GM18858 (cell line): ENCODE data around the gene POFUT2.

ENCODE experiments used
- ATAC-seq: cut with Tn5 transposase; IDR thresholded peaks from one replicate; pipeline ENCODE4 v1.9.1; 2021; ENCODE audit not compliant: unreplicated experiment

The POFUT2 gene

DNA sequence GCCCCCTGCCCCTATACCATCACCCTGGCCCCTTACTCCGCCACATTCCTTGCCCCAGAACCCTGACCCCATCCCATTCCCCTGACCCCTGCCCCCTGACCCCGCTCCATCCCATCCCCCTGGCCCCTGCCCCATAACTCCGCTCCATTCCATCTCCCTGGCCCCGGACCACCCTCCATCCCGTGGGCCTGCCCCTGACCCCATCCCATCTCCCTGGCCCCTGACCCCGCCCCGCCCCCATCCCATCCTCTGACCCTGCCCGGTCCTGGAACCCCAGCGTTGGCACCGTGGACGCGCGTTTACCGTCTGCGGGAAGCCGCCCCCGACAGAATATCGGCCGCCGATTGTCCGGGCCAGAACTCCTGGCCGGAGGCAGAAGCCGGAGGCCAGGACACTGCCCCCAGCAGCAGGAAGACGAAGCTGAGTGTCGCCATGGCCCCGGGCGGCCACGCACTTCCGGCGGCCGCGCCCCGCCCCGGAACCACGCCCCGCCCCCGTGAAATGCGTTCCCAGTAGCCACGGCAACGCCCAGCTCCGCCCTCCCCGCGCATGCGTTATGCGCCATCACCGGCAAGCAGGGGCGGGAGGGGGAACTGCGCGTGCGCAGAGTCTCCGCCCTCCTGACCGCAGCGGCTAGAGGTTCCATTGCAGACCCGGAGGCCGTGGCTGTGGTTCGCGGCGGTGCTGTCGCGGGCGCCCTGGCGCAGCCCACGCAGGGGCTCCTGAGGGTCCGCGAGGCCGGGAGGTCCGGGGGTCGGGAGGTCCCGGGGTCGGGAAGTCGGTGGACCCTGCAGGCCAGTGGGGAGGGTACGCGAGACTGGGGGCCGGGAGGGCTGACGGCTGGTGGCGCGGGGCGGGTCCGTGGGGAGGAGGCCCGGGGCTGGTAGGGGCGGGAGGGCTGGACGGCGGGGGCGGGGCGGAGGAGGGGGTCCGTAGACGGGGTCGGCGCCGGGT is at the start of gene POFUT2:
TSS of gene POFUT2 (minus strand) at position 458 of the 954 bp plus-strand sequence. CDS start at position 434, 24 bp downstream.
- peak; percentile 66 for ATAC-seq

- ATAC-seq = no peak
Observed at GRCh38 chr21:45336870-45337269, 49.2 kb upstream of the POFUT2 start.

GRCh38 chr21:45336535-45336810 is 48.8 kb upstream of the POFUT2 start:
- ATAC-seq = no peak

DNA sequence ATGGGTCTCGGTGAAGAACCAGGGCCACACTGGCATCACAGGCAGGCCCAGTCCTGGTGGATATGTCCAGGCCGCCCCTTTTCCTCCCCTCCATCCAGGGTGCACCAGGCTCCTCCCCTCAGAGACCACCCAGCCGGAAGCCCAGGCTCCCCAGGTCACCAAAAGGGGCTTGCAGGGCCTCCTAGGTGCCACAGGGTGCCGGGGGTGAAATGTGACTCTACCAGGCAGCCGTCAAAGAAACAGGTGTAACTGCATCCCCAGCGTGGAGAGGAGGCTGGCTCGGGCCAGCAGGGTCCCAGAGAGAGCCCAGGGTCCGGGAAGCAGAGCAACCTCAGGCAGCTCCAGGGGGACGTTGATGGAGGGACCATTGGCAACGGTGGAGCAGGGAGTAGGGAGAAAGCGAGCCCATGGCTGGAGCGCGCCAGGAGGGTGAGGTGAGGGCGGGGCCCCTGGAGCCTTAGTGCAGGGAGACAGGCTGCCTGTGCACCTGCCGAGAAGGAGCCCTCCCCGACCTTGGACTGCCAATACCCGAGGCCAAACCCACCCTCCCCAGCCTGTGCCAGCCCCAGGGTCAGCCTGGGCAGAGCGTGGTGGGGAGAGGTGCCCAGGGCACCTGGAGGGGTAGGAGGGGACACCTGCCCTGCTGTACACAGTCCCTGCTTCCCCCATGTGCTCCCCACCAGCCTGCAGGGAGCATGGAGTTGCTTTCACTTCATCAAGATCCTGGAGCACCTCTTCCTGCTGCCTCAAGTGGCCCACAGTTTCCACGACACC is 48.3 kb upstream of the POFUT2 start:
- ATAC-seq = no peak

GRCh38 chr21:45335151-45335760 is 47.6 kb upstream of the POFUT2 start:
- ATAC-seq = no peak

DNA sequence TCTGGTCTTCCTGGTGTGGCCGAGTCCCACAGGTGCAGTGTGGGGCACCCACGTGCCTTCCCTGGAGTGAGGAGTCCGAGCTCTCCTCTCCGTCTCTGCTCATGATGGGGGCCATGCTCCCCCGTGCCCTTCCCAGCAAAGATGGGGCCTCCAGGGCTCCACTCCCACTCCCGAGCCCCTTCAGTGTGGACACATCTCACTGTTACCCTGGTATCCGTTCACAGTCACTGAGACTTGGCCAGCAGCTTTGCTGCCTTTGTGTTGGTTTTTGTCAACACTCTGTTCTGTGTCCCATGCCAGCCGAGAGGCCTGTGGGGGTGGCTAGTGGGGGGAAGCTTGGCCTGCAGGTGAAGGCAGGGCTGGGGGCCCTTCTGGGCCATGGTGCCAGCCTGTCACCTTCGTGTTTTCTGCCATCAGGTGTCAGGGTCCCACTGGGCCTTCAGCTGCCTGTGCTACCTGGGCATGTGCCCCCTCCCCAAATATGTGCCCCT is 46.9 kb upstream of the POFUT2 start:
- no peak for ATAC-seq

DNA sequence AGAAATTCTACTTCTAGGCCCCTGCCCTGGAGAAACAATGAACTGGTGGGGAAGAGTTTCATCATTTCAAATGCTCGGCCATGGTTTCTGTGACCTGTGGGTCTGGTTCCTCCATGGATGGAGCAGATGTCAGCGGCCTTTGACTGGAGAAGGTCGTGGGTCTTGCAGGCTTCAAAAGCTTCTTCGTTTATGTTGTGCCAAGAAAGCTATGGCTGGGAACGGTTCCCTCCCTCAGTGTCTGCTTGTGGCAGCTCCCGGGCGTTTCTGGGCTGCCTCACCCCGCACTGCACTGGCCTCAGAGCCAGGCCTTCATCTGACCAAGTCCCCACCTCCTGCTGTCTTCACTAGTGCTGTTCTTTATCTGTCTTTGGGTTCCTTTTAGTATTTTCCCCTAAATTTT is 46.4 kb upstream of the POFUT2 start:
- ATAC-seq = no peak

GRCh38 chr21:45333583-45334121 is 46.0 kb upstream of the POFUT2 start:
- no peak for ATAC-seq

DNA sequence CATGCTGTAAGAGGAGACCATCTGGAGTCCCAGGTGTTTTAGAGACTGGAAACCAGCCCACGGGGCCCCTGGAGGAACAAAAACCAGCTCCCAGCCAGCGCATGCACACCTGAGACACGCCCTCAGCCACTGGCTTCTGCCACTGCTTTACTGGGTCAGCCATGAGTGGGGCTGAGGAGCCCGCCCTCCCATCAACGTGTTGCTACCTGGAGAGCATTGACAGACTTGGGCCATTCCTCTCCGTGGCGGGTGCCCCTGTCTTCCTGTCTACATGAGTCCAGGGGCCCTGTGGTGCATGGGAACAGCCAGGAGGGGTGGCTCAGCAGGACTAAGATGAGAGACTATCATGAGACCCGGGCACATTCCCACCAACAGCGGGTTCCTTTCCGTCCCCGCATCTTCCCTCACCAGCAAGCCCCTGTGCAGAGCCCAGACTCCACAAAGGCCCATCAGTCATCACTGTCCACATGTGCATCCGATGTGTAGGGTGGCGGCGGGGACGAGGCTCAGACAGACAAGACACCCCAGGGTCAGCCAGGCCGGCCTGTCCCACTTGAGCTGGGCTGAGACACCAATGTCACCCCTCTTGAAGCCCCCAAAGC is 45.4 kb upstream of the POFUT2 start:
- no peak for ATAC-seq

DNA sequence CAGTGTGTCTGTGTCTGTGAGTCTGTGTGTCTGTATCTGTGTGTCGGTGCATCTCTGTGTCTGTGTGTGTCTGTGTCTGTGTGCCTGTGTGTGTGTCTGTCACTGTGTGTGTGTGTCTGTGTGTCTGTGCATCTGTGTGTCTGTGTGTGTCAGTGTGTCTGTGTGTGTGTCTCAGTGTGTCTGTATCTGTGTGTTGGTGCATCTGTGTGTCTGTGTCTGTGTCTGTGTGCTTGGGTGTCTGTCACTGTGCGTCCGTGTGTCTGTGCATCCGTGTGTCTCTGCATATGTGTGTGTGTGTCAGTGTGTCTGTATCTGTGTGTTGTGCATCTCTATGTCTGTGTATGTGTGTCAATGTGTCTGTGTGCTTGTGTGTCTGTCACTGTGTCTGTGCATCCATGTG is 44.7 kb upstream of the POFUT2 start:
- ATAC-seq = no peak

- no peak for ATAC-seq
Observed at GRCh38 chr21:45331531-45332147, 43.9 kb upstream of the POFUT2 start.

DNA sequence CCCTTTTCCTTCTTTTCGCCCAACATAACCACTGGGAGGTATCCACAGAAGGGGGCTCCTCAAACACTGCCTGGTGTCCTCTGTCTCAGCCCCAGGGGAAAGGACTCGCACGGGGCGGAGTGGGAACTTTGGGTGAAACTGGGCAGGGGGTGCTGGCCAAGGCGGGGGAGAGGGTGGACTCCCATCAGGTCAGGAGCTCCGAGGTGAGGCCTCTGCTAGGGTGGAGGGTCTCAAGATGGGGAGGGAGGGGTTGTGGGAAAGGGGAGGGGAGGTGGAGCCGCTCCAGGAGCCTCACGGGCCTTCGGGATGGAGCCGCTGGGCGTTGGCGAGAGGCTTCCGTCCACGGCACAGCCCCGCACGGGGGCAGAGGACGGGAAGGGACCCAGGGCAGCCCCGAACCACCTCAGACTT is 43.2 kb upstream of the POFUT2 start:
- no peak for ATAC-seq

DNA sequence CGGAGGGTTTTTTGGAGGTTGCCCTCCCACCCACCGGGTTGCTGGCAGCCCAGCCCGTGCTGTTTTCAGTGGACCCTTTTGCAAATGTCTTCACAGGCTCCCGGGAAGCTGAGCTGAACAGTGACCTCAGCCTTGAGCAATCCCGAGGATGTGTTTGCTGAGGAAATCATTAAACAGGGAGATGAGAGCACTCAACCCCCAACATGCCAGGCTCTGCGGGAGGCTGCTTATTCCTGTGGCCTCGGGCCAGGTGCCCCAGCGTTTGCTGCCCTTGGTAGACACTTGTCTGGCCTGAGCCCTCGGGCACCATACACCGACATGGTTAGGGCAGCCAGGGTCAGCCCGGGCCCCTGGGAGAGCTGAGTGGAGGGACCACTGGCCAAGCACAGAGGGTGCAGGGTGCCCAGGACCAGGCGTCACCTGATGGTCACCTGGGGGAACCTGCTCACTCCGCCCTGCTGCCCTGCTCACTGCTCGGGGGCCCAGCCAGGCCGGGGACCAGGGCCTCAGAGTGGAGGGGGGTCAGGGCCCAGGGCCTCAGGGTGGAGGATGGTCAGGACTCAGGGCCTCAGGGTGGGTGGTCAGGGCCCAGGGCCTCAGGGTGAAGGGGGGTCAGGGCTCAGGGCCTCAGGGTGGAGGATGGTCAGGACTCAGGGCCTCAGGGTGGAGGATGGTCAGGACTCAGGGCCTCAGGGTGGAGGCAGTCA is 42.5 kb upstream of the POFUT2 start:
- ATAC-seq = no peak

- no peak for ATAC-seq
Observed at GRCh38 chr21:45329261-45330074, 41.8 kb upstream of the POFUT2 start.

DNA sequence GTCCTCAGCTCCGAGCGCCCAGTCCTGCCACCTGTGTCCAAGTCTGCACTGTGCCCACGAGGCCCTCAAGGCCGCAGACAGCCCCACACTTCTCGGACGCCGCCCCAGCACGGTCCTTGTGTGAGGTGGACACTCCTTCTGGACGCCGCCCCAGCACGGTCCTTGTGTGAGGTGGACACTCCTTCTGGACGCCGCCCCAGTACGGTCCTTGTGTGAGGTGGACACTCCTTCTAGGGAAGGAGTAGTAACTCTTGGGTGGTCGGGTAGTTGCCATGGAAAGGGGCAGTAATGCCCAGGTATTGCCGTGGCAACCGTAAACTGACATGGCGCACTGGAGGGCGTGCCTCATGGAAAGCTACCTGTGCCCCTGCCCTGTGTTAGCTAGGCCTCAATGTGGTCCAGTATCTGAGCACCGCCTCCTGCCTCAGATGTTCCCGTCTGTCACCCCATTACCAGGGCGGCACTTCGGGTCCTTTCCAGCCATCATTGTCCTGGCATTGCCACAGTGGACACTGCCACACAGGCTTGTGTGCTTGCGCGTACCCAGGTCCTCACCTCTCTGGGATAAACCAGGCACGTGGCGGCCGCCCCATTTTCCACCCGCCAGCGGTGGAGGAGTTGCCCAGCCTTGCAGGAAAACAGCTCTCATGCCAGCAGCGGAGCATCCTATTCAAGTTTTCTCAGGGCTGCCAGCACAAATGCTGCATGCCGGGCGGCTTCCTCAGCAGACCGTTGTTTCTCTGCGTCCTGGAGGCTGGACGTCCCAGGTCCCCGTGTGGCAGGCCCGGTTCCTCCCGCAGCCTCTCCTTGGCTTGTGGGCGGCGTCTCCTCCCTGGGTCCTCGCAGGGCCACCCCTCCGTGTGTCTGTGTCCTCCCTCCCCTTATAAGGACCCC is 40.8 kb upstream of the POFUT2 start:
- no peak for ATAC-seq

DNA sequence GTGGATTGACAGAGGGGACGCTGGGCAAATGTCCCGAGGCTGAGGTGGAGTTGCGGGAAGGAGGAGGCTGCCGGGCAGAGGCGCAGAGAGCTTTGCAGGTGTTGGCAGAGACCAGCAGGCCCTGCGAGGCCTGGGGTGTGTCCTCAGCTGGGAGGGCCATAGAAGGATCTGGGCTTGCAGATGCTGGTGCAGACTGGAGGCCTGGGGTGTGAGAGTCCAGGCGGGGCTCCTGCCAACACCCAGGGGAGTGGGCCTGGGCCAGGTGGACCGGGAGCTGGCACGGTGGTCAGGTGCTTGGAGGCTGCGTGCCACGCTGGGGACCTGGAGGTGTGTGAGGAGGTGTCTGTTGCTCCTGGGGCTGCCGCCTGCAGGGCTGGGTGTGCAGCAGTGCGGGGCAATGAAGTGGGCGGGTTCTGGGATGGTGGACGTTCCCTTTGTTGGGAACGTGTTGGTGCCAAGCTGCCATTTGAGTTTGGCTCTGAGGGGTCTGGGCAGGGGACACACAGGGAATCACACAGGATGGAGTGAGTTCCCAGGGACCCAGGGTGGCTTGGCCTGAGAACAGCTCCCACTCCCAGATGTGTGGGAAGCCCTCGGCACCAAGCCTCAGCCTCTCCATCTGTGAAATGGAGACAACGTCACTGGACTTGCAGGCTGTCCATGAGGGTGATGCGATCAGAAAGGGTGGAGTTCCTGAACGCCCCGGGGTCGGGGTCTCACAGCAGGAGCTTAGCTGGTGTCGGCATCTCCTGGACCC is 39.9 kb upstream of the POFUT2 start:
- no peak for ATAC-seq

DNA sequence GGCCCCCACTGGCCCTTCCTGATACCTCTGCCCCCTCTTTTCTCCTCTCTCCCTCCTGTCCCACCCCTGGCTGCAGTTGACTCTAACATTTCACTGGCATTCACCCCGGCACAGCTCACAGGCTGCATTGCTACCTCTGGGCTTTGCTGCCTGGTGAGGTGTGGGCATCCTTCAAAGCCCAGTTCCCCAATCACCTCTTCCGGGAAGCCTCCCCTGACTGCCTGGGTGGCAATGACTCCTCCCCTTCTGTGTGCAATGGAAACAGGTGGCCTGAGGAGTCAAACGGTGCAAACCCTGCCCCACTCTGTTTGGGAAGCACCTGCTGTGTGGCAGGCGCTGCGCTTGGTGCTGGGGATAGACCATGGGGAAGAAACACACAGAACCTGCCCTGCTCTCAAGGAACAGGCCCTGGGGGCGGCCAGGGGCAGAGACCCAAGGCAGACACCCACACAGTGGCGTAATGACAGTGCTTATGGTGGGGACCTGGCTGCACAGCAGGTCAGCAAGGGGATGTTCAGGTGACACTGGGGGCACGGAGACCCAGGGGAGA is 39.3 kb upstream of the POFUT2 start:
- ATAC-seq = no peak
